CD4-positive, alpha-beta T cell treated with Interleukin-17A for 1 hour (primary cell): ENCODE data around the gene CCSER2.
"Not testable (repeated sequence)": the region's sequence is repeated elsewhere in the genome, so short reads cannot be mapped to it uniquely, and the experiment has no call there.

Source experiments
- DNase-seq: peaks from one replicate; pipeline ENCODE4 v3.0.0-alpha.2; 2020

CCSER2 gene

GRCh38 chr10:84525120-84525806, 196.9 kb downstream of the CCSER2 start:
- DNase-seq = no peak

- DNase-seq = not testable (repeated sequence)
Measured at GRCh38 chr10:84525807-84526182, 197.4 kb downstream of the CCSER2 start.

GRCh38 chr10:84527386-84527785, 199.0 kb downstream of the CCSER2 start:
- not testable (repeated sequence) for DNase-seq

DNA sequence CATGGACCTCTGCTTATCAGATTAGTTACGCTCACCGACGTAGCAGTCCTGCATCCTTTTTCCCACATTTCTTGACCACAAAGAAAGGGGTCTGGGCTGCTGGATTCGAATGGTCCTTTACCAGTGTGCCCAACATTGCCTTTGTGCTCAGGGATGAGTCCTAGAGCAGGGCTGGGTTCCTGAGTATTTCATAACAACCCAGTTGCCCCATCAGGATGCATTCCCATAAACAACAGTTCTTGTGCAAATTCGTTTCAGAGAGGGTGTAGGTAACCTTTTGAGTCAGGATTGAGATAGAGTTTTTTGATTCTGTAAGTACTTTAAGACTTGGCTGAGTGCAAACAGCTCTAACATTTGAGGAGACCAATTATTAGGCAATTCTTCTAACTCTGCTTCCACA, 200.1 kb downstream of the CCSER2 start:
- not testable (repeated sequence) for DNase-seq

- DNase-seq = no peak
Measured at GRCh38 chr10:84530724-84531325, 202.4 kb downstream of the CCSER2 start.

DNA sequence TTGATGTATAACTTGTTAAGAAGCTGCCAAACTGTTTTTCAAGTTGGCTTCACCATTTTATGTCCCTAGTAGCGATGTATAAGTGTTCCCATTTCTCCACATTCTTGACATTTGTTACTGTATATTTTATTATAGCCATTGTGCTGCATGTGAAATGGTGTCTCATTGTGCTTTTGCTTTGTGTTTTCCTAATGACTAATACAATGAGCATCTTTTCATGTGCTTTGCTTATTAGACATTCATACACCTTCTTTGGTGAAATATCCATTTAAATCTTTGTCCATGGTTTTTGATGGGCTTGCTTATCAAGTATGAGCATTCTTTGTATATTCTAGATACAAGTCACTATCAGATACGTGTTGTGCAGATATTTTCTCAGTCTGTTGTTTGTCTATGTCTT, 203.0 kb downstream of the CCSER2 start:
- no peak for DNase-seq

DNA sequence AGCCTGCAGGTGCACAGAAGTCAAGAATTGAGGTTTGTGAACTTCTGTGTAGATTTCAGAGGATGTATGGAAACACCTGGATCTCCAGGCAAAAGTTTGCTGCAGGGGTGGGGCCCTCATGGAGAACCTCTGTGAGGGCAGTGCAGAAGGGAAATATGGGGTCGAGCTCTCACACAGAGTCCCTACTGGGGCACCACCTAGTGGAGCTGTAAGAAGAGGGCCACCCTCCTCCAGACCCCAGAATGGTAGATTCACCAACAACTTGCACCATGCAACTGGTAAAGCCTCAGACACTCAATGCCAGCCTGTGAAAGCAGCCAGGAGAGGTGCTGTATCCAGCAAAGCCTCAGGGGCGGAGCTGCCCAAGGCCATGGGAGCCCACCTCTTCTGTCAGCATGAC, 205.8 kb downstream of the CCSER2 start:
- DNase-seq = no peak

- DNase-seq = peak; percentile 69
Measured at GRCh38 chr10:84537447-84537931, 209.1 kb downstream of the CCSER2 start.

- DNase-seq = no peak
Measured at GRCh38 chr10:84538036-84538435, 209.6 kb downstream of the CCSER2 start.

DNA sequence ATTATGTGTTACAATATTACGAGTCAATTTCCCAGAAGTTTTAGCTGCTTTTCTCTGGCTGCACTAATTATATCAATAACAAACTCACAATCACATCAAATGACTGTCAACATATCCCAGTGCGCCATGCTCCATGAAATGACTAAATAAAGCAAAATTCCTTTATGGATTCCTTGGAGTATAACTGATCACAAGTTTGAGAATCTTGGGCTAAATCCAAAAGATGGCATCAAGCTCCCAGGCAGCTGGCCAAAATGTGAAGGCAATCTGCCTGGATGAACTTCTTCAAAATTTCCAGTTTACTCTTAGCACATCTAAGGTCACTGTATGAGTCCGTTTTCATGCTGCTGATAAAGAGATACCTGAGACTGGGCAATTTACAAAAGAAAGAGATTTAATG, 210.8 kb downstream of the CCSER2 start:
- no peak for DNase-seq

GRCh38 chr10:84540022-84540616, 211.7 kb downstream of the CCSER2 start:
- DNase-seq = no peak

GRCh38 chr10:84540617-84541288, 212.4 kb downstream of the CCSER2 start:
- peak; percentile 52 for DNase-seq

GRCh38 chr10:84541289-84541637, 212.9 kb downstream of the CCSER2 start:
- DNase-seq = no peak

DNA sequence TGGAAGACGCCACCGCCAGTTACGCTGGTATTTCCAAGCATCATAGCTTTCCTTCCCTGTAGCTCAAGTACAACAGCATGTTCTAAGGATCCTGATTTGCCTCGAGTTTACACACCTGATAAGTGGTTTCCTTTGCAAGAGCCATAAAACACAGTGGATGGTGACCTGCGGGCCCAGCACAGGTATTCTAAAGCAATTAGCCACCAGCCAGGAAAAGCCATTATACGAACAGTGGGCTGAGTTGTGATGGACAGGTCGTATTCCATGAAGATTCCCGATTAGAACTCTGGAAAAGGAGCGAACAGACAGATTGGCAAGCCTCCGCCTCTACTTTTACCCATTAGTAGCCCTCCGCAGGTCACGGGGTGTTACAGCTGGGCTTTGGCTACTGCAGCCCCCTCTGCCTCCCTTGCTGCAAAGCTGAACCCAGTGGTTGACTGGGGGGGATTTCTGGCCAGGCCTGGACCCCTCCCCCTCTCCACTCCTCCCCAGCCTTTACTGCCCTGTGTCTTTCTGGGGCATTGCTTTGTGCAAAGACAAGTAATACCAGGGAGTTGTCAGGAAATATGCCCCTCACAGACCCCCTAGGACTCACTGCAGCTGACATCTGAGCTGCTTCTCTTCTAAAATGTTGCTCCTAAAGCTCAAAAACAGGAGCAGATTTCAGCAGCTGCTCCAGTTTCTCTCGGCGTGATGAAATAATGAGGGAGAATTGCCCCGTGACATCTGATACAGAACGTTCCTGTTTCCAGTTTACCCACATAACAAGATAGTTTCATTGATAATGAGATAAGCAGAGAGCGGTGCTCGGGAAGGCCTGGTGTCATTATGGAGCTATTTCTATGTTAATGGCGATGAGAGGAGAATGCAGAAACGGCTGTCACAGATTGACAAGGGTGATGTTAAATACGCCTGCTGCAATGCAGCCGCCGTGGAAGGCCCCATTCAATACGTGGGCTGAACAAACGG, 214.4 kb downstream of the CCSER2 start:
- DNase-seq = no peak

GRCh38 chr10:84543948-84544347, 215.6 kb downstream of the CCSER2 start:
- no peak for DNase-seq

DNA sequence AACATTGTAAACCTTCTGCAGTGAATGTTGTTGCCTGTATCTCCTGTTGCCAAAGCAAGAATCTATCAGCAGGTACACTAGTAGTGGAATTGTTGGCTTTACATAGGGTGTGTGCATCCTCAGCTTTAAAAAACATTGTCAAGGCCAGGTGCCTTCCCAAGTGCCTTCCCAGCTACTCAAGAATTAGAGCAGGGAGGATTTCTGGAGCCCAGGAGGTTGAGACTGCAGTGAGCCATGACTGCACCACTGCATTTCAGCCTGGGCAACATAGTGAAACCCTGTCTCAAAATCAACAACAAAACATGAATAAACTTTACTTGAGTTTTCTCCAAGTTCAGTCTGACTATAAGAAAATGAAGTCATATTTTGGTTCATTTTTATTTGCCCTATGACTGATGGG, 217.3 kb downstream of the CCSER2 start:
- no peak for DNase-seq

DNA sequence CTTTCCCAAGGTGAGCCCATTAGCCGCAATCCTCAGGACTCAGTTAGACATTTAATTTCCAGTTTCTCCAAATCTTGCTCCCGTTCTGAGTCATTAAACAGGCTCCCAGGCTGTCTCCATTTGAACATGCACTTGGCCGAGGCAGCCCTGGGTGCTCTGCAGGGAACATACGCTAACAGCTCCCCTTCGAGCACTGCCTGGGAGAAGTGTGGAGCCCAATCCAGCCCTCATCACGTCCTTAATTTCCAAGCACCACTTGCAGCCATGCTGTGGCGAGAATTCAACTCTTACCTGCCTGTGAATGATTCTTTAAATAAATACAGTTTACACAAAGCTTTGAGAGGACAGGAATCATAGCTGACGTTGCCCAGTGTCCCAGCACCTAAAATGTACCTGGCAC, 218.2 kb downstream of the CCSER2 start:
- no peak for DNase-seq

DNA sequence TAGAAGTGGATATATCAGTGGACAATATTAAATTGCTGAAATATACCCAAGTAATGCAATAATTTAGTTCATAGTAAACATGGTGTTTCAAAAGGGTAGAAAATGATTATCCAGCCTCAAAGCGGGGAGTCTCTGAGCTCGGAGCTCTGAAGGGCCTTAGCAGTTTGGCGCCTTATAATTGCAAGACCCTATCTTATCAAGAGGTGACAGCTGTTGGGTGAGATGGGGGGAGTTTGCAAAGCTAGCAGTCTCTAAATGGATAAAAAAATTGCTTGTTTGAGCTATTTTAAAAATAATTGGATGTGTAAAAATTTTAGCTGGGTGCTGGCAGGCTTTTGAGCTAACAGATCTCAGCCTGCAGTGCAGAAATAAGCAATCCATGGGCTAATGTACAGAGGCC, 219.2 kb downstream of the CCSER2 start:
- no peak for DNase-seq

- DNase-seq = no peak
Measured at GRCh38 chr10:84548869-84549268, 220.5 kb downstream of the CCSER2 start.

DNA sequence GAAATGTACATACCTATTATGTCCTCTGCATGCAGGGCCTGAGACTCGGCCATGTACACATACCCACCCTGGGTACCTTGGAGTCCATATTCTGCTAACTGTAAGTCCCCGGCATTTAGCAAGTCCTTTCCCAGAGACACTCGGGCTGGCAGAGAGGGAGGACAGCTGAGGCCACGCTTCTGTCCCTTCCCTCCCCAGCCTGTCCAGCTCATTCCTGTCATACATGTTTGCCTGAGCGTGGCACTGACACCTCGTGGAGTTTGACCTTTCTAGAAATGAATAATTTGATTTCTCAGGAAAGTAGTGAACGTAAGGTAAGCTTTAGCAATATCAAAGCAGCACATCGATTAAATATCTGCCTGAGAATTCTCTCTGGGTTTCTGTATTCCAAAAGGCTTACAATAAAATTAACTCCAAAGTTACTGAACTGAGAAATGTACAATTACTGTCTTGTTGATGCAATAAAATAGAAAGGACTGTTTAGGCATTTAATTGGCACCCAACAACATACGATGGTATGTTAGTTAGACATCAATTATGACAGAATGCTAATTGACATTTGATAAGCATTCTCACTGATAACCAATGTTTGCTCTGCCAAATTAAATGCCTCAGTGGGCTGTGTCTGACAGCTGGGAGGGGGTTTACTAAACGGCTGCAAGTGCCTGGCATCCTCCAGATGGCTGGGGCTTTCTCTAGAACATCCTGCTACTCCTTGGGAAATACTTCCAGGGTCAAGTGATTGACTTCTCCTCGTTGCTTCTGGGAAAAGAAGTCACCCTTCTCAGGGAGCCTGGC, 221.2 kb downstream of the CCSER2 start:
- DNase-seq = no peak

DNA sequence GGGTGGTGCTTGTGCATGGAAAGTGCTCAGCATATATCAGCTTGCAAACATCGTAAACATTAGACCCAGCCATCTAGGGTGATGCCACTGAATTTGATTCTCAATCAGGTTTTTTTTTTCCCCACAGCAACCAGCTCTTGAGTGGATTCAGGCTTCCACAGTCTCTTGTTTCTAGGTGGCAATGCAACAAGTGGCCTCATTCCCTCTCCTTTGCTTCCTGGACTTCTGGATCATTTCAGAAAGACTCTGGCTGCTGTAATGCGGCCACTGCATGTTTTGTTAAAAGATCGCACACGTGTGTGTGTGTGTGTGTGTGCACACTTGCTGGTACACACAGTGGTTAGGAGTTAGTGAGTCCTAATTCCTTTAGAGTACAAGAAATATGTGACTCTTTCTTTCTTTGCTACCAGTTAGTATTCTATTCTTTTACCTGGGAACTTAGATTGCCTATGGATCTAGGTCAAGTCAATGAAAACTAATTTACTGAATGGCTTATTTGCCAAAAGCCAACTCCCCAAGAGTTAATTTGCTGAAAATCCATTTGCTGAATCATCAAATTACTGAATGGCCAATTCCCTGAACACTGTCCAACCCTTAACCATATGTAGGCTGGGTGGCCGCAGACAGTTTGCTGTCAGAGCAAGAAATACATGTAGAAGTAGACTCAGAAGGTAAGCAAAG, 222.5 kb downstream of the CCSER2 start:
- no peak for DNase-seq
